Testis (tissue), 2 donors: Measurements from ENCODE around the gene GAB2.

ENCODE experiments used
- POLR2A ChIP-seq: fragments of 450-650 bp; IDR thresholded peaks from one replicate; pipeline ENCODE4 v1.6.1; 2017; ENCODE audit warnings: antibody characterized with exemption, mild to moderate bottlenecking, moderate library complexity
- TF ChIP-seq, protein P1 (sequence below), 3 experiments: fragments of 450-650 bp in 2 of 3; fragments of 200-600 bp in 1 of 3; sonication (generic) in 1 of 3; IDR thresholded peaks; one replicate each; pipeline ENCODE4 v1.5.1; 2016 to 2019; ENCODE audit warnings: antibody characterized with exemption in 3 of 3, mild to moderate bottlenecking in 2 of 3, moderate library complexity in 1 of 3

DNA sequence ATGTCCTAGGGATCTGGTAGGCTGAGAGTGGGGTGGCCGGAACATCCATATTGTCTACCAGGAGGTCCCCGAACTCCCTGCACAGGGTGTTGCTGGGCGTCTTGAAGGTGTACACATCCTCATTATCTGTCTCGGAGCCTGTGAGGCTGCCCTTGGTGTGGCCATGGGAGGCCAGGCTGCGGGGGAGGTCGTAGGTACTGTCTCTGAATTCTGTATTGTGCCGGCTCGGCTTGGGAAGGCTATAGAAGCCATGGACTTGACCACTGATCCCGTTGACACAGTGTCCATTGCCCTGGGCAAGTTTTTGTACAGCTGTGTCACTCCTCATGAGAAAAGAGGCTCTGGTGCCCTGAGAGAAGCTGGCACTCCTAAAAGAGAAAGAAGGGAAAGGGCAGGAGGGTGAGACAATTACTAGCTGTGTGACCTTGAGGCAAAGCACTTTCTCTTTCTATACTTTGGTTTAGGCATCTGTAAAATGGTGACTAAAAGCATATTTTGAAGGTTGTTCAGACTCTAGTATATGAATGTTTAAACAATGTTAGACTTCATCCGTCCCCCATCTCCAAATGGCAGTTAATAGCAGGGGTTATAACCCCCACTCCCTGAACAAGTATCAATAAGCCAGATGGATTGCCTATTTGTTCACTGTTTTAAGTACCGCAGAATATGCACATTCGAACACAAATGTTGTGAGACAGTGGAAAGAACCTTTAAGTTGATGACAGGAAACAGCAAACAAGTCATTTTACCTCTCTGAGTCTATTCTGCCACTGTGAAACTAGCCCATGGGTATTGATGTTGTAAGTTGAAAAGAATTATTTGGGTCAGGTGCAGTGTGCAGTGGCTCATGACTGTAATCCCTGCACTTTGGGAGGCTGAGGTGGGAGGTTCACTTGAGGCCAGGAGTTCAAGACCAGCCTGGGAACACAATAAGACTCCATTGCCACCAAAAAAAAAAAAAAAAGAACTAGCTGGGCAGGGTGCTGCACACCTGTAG lies 190.6 kb downstream of the GAB2 start:
- TF ChIP-seq, protein P1, sequence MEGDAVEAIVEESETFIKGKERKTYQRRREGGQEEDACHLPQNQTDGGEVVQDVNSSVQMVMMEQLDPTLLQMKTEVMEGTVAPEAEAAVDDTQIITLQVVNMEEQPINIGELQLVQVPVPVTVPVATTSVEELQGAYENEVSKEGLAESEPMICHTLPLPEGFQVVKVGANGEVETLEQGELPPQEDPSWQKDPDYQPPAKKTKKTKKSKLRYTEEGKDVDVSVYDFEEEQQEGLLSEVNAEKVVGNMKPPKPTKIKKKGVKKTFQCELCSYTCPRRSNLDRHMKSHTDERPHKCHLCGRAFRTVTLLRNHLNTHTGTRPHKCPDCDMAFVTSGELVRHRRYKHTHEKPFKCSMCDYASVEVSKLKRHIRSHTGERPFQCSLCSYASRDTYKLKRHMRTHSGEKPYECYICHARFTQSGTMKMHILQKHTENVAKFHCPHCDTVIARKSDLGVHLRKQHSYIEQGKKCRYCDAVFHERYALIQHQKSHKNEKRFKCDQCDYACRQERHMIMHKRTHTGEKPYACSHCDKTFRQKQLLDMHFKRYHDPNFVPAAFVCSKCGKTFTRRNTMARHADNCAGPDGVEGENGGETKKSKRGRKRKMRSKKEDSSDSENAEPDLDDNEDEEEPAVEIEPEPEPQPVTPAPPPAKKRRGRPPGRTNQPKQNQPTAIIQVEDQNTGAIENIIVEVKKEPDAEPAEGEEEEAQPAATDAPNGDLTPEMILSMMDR (IDR thresholded peaks at IDR 0.05), result no peak
- no peak for TF ChIP-seq POLR2A
